WTC11 (cell line): ENCODE measurements around the gene IL20RA. TPM values are rescaled to one million over a fixed set of nuclear protein-coding genes. Genes with fewer than 3 reads are reported as not detected.

Source experiments
- ATAC-seq: fragments of 200-7000 bp; cut with Tn5 transposase; 2 replicates; pipeline ENCODE4 v1.10.0; 2021; ENCODE audit warnings: mild to moderate bottlenecking, moderate library complexity
- CTCF ChIA-PET: fragments of 300-600 bp; sonication (Branson Sonifier 250); formaldehyde crosslinking; loops from one replicate; lab custom pipeline; 2021; ENCODE audit warnings: antibody characterized with exemption; lab: Charles Lee
- POLR2A ChIA-PET: fragments of 350-600 bp; sonication (Branson Sonifier 250); formaldehyde crosslinking; loops from one replicate; lab custom pipeline; 2021; ENCODE audit warnings: antibody characterized with exemption; lab: Charles Lee
- DNase-seq: peaks from one replicate; pipeline ENCODE4 v3.0.0; 2021; ENCODE audit warnings: low spot score
- H3K27ac Mint-ChIP-seq: 2 replicates; pipeline ENCODE4 v1.8.0; 2021; ENCODE audit warnings: mixed read lengths
- H3K27me3 Mint-ChIP-seq: 2 replicates; pipeline ENCODE4 v1.8.0; 2021; ENCODE audit warnings: low read depth, mild to moderate bottlenecking, moderate library complexity, mixed read lengths
- H3K36me3 Mint-ChIP-seq: 2 replicates; pipeline ENCODE4 v1.8.0; 2021; ENCODE audit warnings: mixed read lengths
- H3K4me1 Mint-ChIP-seq: 2 replicates; pipeline ENCODE4 v1.8.0; 2022; ENCODE audit warnings: mixed read lengths
- H3K4me3 Mint-ChIP-seq: 2 replicates; pipeline ENCODE4 v1.8.0; 2021; ENCODE audit warnings: mild to moderate bottlenecking, moderate library complexity, mixed read lengths
- H3K9me3 Mint-ChIP-seq: 2 replicates; pipeline ENCODE4 v1.8.0; 2021; ENCODE audit warnings: mixed read lengths
- ATF1 ChIP-seq: sonication (generic); formaldehyde crosslinking; IDR thresholded peaks from 2 replicates; pipeline ENCODE4 v1.8.1; 2023; ENCODE audit warnings: mild to moderate bottlenecking, moderate library complexity, missing genetic modification reagents
- ELF4 ChIP-seq: sonication (generic); formaldehyde crosslinking; IDR thresholded peaks from 2 replicates; pipeline ENCODE4 v1.8.1; 2022; ENCODE audit warnings: low read depth, mild to moderate bottlenecking, moderate library complexity, missing genetic modification reagents
- NFE2L1 ChIP-seq: sonication (generic); formaldehyde crosslinking; IDR thresholded peaks from 2 replicates; pipeline ENCODE4 v1.8.1; 2023; ENCODE audit warnings: missing genetic modification reagents
- NFYB ChIP-seq: sonication (generic); formaldehyde crosslinking; conservative IDR thresholded peaks from 2 replicates; pipeline ENCODE4 v1.8.0; 2022; ENCODE audit warnings: low read depth, missing genetic modification reagents
- NR3C1 ChIP-seq: sonication (generic); formaldehyde crosslinking; conservative IDR thresholded peaks from 2 replicates; pipeline ENCODE4 v1.8.1; 2023; ENCODE audit warnings: low read depth, mild to moderate bottlenecking, missing genetic modification reagents
- OVOL2 ChIP-seq: fragments of 250-450 bp; sonication (Bioruptor Pico); IDR thresholded peaks from 2 replicates; pipeline ENCODE4 v1.9.0; 2021; ENCODE audit warnings: mild to moderate bottlenecking, borderline replicate concordance
- RORB ChIP-seq: fragments of 250-450 bp; sonication (Bioruptor Pico); IDR thresholded peaks from 2 replicates; pipeline ENCODE4 v1.9.0; 2021; ENCODE audit warnings: mild to moderate bottlenecking
- SMAD3 ChIP-seq: sonication (generic); formaldehyde crosslinking; IDR thresholded peaks from 2 replicates; pipeline ENCODE4 v1.8.0; 2022; ENCODE audit warnings: missing genetic modification reagents, mild to moderate bottlenecking, borderline replicate concordance
- SOX15 ChIP-seq: fragments of 250-450 bp; sonication (Bioruptor Pico); IDR thresholded peaks from 2 replicates; pipeline ENCODE4 v1.9.0; 2021; ENCODE audit warnings: mild to moderate bottlenecking
- SP1 ChIP-seq: sonication (generic); formaldehyde crosslinking; conservative IDR thresholded peaks from 2 replicates; pipeline ENCODE4 v1.8.1; 2022; ENCODE audit warnings: missing genetic modification reagents
- TEAD4 ChIP-seq: sonication (generic); formaldehyde crosslinking; IDR thresholded peaks from 2 replicates; pipeline ENCODE4 v1.8.0; 2022; ENCODE audit warnings: mild to moderate bottlenecking, missing genetic modification reagents
- ZNF416 ChIP-seq: fragments of 250-450 bp; sonication (Bioruptor Pico); IDR thresholded peaks from 2 replicates; pipeline ENCODE4 v1.9.0; 2021; ENCODE audit warnings: mild to moderate bottlenecking, inconsistent platforms
- total RNA-seq: library from RNA; stranded (reverse); gene quantifications from 3 replicates; pipeline ENCODE4 v1.2.3, GENCODE V29; 2021
- TF ChIP-seq, protein P1 (sequence below): fragments of 250-450 bp; sonication (Bioruptor Pico); IDR thresholded peaks from 2 replicates; pipeline ENCODE4 v1.9.0; 2021; ENCODE audit warnings: mild to moderate bottlenecking, borderline replicate concordance
- TF ChIP-seq, protein P2 (sequence below): sonication (generic); formaldehyde crosslinking; IDR thresholded peaks from 2 replicates; pipeline ENCODE4 v1.8.1; 2023; ENCODE audit warnings: mild to moderate bottlenecking, moderate library complexity, missing genetic modification reagents
- TF ChIP-seq, protein P3 (sequence below): sonication (generic); formaldehyde crosslinking; IDR thresholded peaks from 2 replicates; pipeline ENCODE4 v1.8.1; 2022; ENCODE audit warnings: low read depth, missing genetic modification reagents, borderline replicate concordance
- TF ChIP-seq, protein P4 (sequence below): fragments of 250-450 bp; sonication (Bioruptor Pico); IDR thresholded peaks from 2 replicates; pipeline ENCODE4 v1.9.0; 2021; ENCODE audit warnings: moderate library complexity, mild to moderate bottlenecking, inconsistent platforms, borderline replicate concordance
- TF ChIP-seq, protein P5 (sequence below): sonication (generic); formaldehyde crosslinking; IDR thresholded peaks from 2 replicates; pipeline ENCODE4 v1.8.1; 2023; ENCODE audit warnings: mild to moderate bottlenecking, missing genetic modification reagents
- TF ChIP-seq, protein P6 (sequence below): sonication (generic); formaldehyde crosslinking; IDR thresholded peaks from 2 replicates; pipeline ENCODE4 v1.8.1; 2023; ENCODE audit warnings: mild to moderate bottlenecking, missing genetic modification reagents, moderate library complexity
- TF ChIP-seq, protein P7 (sequence below): fragments of 250-450 bp; sonication (Bioruptor Pico); IDR thresholded peaks from 2 replicates; pipeline ENCODE4 v1.8.0; 2021; ENCODE audit warnings: mild to moderate bottlenecking
- TF ChIP-seq, protein P8 (sequence below): sonication (generic); formaldehyde crosslinking; IDR thresholded peaks from 2 replicates; pipeline ENCODE4 v1.8.0; 2022; ENCODE audit warnings: mild to moderate bottlenecking, missing genetic modification reagents

Gene IL20RA
- total RNA-seq, 1 experiment from 2014 or later = 1.3 TPM

DNA sequence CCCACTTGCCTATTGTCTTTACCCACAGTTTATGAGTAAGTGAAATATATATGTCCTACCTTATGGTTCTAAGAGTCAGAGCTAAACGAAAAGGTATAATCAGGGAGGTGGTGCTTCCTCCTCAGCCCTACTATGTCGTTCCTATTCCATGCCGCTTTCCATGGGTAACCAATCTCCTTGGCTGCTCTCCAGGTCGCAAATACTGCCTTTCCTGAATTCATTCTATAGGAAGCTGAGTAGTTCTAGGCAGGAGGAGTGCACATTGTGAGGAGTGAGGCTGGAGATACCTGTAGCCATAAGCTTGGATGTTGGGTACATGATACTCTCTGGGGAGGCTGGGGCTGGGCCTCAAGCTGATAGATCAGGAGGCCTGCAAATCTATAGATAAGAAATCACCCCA lies 5.8 kb downstream of the IL20RA start:
- peaks cover 21% of the 10 kb centered on the region for H3K9me3 Mint-ChIP-seq
- H3K27me3 Mint-ChIP-seq = peaks cover 22% of the 10 kb centered on the region
- no peak for ATAC-seq
- peaks cover 3% of the 10 kb centered on the region; the same call in 1 of the 2 replicates for H3K36me3 Mint-ChIP-seq
- no peak overlapping the region for H3K4me3 Mint-ChIP-seq
- no peak for DNase-seq
- no peak overlapping the region for H3K27ac Mint-ChIP-seq
- ChIA-PET POLR2A (no interaction called here), CTCF (interaction anchor here (1.0 kb wide), 1 partner anchor 25 kb away, joined by 3 read pairs; no protein-coding TSS in a partner anchor)
- peaks cover 10% of the 10 kb centered on the region; the same call in 1 of the 2 replicates for H3K4me1 Mint-ChIP-seq
- TF ChIP-seq ELF4 (CRISPR knock-in tag) (no peak), ZNF416 (CRISPR knock-in tag) (no peak), OVOL2 (CRISPR knock-in tag) (no peak), SP1 (no peak), NFE2L1 (no peak), SOX15 (CRISPR knock-in tag) (no peak)
- TF ChIP-seq, protein P1, sequence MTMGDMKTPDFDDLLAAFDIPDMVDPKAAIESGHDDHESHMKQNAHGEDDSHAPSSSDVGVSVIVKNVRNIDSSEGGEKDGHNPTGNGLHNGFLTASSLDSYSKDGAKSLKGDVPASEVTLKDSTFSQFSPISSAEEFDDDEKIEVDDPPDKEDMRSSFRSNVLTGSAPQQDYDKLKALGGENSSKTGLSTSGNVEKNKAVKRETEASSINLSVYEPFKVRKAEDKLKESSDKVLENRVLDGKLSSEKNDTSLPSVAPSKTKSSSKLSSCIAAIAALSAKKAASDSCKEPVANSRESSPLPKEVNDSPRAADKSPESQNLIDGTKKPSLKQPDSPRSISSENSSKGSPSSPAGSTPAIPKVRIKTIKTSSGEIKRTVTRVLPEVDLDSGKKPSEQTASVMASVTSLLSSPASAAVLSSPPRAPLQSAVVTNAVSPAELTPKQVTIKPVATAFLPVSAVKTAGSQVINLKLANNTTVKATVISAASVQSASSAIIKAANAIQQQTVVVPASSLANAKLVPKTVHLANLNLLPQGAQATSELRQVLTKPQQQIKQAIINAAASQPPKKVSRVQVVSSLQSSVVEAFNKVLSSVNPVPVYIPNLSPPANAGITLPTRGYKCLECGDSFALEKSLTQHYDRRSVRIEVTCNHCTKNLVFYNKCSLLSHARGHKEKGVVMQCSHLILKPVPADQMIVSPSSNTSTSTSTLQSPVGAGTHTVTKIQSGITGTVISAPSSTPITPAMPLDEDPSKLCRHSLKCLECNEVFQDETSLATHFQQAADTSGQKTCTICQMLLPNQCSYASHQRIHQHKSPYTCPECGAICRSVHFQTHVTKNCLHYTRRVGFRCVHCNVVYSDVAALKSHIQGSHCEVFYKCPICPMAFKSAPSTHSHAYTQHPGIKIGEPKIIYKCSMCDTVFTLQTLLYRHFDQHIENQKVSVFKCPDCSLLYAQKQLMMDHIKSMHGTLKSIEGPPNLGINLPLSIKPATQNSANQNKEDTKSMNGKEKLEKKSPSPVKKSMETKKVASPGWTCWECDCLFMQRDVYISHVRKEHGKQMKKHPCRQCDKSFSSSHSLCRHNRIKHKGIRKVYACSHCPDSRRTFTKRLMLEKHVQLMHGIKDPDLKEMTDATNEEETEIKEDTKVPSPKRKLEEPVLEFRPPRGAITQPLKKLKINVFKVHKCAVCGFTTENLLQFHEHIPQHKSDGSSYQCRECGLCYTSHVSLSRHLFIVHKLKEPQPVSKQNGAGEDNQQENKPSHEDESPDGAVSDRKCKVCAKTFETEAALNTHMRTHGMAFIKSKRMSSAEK (CRISPR knock-in tag) = no peak
- TF ChIP-seq, protein P2, sequence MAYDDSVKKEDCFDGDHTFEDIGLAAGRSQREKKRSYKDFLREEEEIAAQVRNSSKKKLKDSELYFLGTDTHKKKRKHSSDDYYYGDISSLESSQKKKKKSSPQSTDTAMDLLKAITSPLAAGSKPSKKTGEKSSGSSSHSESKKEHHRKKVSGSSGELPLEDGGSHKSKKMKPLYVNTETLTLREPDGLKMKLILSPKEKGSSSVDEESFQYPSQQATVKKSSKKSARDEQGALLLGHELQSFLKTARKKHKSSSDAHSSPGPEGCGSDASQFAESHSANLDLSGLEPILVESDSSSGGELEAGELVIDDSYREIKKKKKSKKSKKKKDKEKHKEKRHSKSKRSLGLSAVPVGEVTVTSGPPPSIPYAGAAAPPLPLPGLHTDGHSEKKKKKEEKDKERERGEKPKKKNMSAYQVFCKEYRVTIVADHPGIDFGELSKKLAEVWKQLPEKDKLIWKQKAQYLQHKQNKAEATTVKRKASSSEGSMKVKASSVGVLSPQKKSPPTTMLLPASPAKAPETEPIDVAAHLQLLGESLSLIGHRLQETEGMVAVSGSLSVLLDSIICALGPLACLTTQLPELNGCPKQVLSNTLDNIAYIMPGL (CRISPR knock-in tag) = no peak
- TF ChIP-seq, protein P3, sequence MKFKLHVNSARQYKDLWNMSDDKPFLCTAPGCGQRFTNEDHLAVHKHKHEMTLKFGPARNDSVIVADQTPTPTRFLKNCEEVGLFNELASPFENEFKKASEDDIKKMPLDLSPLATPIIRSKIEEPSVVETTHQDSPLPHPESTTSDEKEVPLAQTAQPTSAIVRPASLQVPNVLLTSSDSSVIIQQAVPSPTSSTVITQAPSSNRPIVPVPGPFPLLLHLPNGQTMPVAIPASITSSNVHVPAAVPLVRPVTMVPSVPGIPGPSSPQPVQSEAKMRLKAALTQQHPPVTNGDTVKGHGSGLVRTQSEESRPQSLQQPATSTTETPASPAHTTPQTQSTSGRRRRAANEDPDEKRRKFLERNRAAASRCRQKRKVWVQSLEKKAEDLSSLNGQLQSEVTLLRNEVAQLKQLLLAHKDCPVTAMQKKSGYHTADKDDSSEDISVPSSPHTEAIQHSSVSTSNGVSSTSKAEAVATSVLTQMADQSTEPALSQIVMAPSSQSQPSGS (CRISPR knock-in tag) = no peak
- TF ChIP-seq, protein P4, sequence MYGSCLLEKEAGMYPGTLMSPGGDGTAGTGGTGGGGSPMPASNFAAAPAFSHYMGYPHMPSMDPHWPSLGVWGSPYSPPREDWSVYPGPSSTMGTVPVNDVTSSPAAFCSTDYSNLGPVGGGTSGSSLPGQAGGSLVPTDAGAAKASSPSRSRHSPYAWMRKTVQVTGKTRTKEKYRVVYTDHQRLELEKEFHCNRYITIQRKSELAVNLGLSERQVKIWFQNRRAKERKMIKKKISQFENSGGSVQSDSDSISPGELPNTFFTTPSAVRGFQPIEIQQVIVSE (CRISPR knock-in tag) = no peak

DNA sequence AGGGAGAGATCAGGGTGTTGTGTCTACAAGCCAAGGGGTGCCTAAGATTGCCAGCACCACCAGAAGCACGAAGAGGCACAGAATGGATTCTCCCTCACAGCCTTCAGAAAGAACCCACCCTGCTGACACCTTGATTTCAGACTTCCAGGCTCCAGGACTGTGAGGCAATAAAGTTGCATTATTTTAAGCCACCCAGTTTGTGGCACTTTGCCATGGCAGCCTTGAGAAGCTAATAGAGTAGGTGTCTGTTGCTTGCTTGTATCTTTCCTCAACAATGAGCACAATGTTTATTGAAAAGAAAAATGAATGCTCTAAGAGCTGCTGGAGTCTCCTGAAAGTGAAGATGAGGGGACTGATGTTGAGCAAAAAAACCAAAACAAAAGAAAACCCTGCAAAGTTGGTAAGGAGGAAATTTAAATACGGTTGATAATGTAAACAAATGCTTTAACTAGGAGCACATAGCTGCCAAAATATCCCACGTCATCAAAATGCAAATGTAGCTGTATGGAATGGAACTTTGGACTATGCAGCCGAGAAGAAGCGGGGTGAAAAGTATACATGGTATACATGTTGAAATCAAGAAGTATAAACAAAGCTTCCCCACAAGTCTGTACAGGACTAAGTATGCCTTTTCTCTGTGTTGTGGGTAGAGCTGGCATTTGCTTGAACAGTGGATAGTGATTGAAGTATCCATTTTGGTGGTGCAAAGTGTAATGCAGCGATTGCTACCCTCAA lies 8.0 kb downstream of the IL20RA start:
- peaks cover 3% of the 10 kb centered on the region; the same call in 1 of the 2 replicates for H3K36me3 Mint-ChIP-seq
- ATAC-seq = no peak
- peaks cover 27% of the 10 kb centered on the region for H3K9me3 Mint-ChIP-seq
- CTCF ChIA-PET = no interaction called here
- DNase-seq = no peak
- H3K27ac Mint-ChIP-seq = no peak overlapping the region
- H3K27me3 Mint-ChIP-seq = no peaks in the 10 kb centered on the region; the same call in 1 of the 2 replicates
- POLR2A ChIA-PET = no interaction called here
- no peaks in the 10 kb centered on the region for H3K4me1 Mint-ChIP-seq
- no peak overlapping the region for H3K4me3 Mint-ChIP-seq
- TF ChIP-seq NFYB (CRISPR knock-in tag) (no peak), SP1 (no peak), ELF4 (CRISPR knock-in tag) (no peak), TEAD4 (CRISPR knock-in tag) (no peak), RORB (no peak), ATF1 (CRISPR knock-in tag) (no peak), SMAD3 (no peak), NR3C1 (no peak)
- TF ChIP-seq, protein P3 (CRISPR knock-in tag) = no peak
- TF ChIP-seq, protein P5, sequence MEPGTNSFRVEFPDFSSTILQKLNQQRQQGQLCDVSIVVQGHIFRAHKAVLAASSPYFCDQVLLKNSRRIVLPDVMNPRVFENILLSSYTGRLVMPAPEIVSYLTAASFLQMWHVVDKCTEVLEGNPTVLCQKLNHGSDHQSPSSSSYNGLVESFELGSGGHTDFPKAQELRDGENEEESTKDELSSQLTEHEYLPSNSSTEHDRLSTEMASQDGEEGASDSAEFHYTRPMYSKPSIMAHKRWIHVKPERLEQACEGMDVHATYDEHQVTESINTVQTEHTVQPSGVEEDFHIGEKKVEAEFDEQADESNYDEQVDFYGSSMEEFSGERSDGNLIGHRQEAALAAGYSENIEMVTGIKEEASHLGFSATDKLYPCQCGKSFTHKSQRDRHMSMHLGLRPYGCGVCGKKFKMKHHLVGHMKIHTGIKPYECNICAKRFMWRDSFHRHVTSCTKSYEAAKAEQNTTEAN (CRISPR knock-in tag) = no peak
- TF ChIP-seq, protein P6, sequence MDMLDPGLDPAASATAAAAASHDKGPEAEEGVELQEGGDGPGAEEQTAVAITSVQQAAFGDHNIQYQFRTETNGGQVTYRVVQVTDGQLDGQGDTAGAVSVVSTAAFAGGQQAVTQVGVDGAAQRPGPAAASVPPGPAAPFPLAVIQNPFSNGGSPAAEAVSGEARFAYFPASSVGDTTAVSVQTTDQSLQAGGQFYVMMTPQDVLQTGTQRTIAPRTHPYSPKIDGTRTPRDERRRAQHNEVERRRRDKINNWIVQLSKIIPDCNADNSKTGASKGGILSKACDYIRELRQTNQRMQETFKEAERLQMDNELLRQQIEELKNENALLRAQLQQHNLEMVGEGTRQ (CRISPR knock-in tag) = no peak
- TF ChIP-seq, protein P7, sequence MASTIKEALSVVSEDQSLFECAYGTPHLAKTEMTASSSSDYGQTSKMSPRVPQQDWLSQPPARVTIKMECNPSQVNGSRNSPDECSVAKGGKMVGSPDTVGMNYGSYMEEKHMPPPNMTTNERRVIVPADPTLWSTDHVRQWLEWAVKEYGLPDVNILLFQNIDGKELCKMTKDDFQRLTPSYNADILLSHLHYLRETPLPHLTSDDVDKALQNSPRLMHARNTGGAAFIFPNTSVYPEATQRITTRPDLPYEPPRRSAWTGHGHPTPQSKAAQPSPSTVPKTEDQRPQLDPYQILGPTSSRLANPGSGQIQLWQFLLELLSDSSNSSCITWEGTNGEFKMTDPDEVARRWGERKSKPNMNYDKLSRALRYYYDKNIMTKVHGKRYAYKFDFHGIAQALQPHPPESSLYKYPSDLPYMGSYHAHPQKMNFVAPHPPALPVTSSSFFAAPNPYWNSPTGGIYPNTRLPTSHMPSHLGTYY (CRISPR knock-in tag) = no peak
- TF ChIP-seq, protein P8, sequence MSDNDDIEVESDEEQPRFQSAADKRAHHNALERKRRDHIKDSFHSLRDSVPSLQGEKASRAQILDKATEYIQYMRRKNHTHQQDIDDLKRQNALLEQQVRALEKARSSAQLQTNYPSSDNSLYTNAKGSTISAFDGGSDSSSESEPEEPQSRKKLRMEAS (CRISPR knock-in tag) = no peak
